ENCODE results near the gene CALHM4. TPM values are rescaled to one million over a fixed set of nuclear protein-coding genes. Genes with fewer than 3 reads are reported as not detected.

CALHM4 gene
- total RNA-seq, 4 donors from 2014 or later = not detected

DNA sequence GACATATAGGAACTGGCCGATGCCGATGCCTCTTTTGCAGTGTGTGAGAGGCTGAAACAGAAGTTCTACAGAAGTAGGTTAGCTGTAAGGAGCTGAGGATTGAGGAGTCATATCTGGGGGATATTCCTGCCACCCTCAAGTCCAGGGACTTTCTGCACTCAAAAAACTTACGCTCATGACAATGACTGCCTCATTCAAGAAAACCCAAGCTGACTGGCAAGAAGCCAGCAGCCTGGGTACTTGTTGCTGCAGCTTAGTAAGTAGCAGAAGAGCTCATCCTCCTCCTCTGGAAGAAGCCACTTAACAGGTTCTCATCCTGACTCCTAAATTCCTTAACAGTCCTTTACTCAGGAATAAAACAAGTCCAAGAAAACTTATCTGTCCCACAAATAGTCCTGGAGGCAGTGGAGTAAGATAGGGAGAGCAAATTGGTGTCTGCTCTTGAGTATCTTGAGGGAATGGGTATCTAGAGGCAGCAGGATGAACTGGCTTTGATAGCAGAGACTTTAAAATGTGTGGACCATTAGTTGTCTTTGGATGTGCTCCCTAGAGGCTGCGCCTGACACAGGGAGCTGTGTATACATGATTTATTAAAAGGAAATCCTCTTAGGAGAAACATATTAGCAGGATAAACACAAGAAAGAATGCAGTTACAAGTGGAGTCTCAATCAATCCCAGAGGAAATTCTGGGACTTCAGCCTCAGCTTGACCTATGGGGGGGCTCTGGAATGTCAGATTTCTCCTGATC, 34.8 kb upstream of the CALHM4 start:
- 85% methylated on average over 4 of the region's 4 CpGs for whole genome bisulfite sequencing
- TF ChIP-seq CTCF (IDR thresholded peaks at IDR 0.05) (no peak), EP300 (IDR thresholded peaks at IDR 0.05) (no peak), POLR2AphosphoS5 (IDR thresholded peaks at IDR 0.05) (no peak), POLR2A (IDR thresholded peaks at IDR 0.05; ENCODE audit: low read depth) (no peak)
- Histone ChIP-seq H3K27me3 (no peaks in the 10 kb centered on the region), H3K27ac (replicated peaks in 1 of 4) (no peak overlapping the region), H3K4me1 (peaks cover 0 to 7% (median under 1%) of the 10 kb centered on the region in 4 donors), H3K4me3 (no peak overlapping the region), H3K9me3 (no peaks in the 10 kb centered on the region), H3K36me3 (peaks cover 0 to 21% (median 9%) of the 10 kb centered on the region in 4 donors)
- DNase-seq (ENCODE audit: extremely low spot score) = no peak
- intact Hi-C loops (cut with DNase I) = no loop called here

- WGBS = 91% methylated on average over 2 of the region's 2 CpGs
- no peak for DNase-seq (ENCODE audit: extremely low spot score)
- TF ChIP-seq POLR2A (IDR thresholded peaks at IDR 0.05; ENCODE audit: low read depth) (no peak), POLR2AphosphoS5 (IDR thresholded peaks at IDR 0.05) (no peak), CTCF (IDR thresholded peaks at IDR 0.05) (no peak), EP300 (IDR thresholded peaks at IDR 0.05) (no peak)
- H3K36me3 ChIP-seq = no peaks in the 10 kb centered on the region
- no peak overlapping the region for H3K27ac ChIP-seq (replicated peaks in 1 of 4)
- H3K4me1 ChIP-seq = no peaks in the 10 kb centered on the region
- no peak overlapping the region for H3K4me3 ChIP-seq
- intact Hi-C loops (cut with DNase I) = no loop called here
- peaks cover 0 to 2% (median 0%) of the 10 kb centered on the region in 4 donors for H3K27me3 ChIP-seq
- H3K9me3 ChIP-seq = no peaks in the 10 kb centered on the region
Measured at GRCh38 chr6:116522896-116523295, 30.7 kb upstream of the CALHM4 start.

DNA sequence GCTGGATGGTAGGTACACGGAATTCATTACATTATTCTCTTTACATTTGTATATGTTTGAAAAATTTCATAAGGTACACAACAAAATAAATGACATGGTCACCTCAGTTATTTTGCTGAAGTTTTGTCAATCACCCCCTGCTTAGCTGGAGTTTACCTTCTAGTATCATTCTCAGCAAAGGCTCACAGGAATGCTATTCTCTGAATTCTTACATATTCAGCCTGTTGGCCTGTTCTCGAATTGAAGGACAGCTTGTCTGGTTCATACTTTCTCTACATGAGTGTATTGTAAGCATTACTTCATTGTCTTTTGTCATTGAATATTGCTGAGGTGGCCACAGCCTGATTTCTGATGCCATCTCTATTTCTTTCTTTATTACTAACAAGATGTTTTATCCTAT, 29.3 kb upstream of the CALHM4 start:
- DNase-seq (ENCODE audit: extremely low spot score) = no peak
- Histone ChIP-seq H3K4me1 (no peaks in the 10 kb centered on the region), H3K36me3 (no peaks in the 10 kb centered on the region), H3K4me3 (no peak overlapping the region), H3K27me3 (peaks cover 0 to 2% (median 0%) of the 10 kb centered on the region in 4 donors), H3K27ac (replicated peaks in 1 of 4) (no peak overlapping the region), H3K9me3 (no peaks in the 10 kb centered on the region)
- 79% methylated on average over 2 of the region's 2 CpGs for WGBS
- TF ChIP-seq CTCF (IDR thresholded peaks at IDR 0.05) (no peak), EP300 (IDR thresholded peaks at IDR 0.05) (no peak), POLR2A (IDR thresholded peaks at IDR 0.05; ENCODE audit: low read depth) (no peak), POLR2AphosphoS5 (IDR thresholded peaks at IDR 0.05) (no peak)
- intact Hi-C loops (cut with DNase I) = no loop called here

DNA sequence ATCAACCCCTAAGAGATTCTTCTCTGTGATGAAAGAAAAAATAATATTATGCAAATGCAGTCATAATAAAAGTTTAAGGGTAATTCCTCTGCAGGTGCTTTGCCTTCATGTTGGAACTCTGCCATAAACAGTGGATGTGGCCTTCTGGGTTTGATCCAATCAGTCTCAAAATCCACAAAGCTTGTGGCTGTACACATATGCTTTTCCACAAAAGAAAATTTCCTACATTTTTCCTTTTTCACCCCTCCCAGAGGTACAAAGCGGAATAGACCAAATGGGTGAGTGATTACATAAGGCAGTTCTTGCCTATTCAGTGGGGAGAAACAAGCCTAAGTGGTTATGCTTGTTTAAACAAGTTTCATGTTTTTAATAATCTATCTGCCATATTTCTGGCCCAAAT, 25.4 kb upstream of the CALHM4 start:
- WGBS = 93% methylated on average over 1 of the region's 1 CpG
- no peak overlapping the region for H3K27ac ChIP-seq (replicated peaks in 1 of 4)
- H3K9me3 ChIP-seq = no peaks in the 10 kb centered on the region
- intact Hi-C loops (cut with DNase I) = no loop called here
- TF ChIP-seq CTCF (IDR thresholded peaks at IDR 0.05) = no peak
- TF ChIP-seq POLR2AphosphoS5 (IDR thresholded peaks at IDR 0.05) = no peak
- no peak for TF ChIP-seq EP300 (IDR thresholded peaks at IDR 0.05)
- no peak for TF ChIP-seq POLR2A (IDR thresholded peaks at IDR 0.05; ENCODE audit: low read depth)
- H3K4me1 ChIP-seq = no peaks in the 10 kb centered on the region
- H3K4me3 ChIP-seq = no peak overlapping the region
- H3K27me3 ChIP-seq = peaks cover 0 to 7% (median 0%) of the 10 kb centered on the region in 4 donors
- DNase-seq (ENCODE audit: extremely low spot score) = no peak
- no peaks in the 10 kb centered on the region for H3K36me3 ChIP-seq

Data from esophagus muscularis mucosa (tissue), 4 donors.